ENCODE measurements around the gene SLC35B2. TPM values are rescaled to one million over a fixed set of nuclear protein-coding genes. Genes with fewer than 3 reads are reported as not detected.

The SLC35B2 gene
- total and polyA plus RNA-seq, 2 donors (not counting 1 experiment from before 2014, with no cell fraction given), result 88.4 to 89.4 TPM

DNA sequence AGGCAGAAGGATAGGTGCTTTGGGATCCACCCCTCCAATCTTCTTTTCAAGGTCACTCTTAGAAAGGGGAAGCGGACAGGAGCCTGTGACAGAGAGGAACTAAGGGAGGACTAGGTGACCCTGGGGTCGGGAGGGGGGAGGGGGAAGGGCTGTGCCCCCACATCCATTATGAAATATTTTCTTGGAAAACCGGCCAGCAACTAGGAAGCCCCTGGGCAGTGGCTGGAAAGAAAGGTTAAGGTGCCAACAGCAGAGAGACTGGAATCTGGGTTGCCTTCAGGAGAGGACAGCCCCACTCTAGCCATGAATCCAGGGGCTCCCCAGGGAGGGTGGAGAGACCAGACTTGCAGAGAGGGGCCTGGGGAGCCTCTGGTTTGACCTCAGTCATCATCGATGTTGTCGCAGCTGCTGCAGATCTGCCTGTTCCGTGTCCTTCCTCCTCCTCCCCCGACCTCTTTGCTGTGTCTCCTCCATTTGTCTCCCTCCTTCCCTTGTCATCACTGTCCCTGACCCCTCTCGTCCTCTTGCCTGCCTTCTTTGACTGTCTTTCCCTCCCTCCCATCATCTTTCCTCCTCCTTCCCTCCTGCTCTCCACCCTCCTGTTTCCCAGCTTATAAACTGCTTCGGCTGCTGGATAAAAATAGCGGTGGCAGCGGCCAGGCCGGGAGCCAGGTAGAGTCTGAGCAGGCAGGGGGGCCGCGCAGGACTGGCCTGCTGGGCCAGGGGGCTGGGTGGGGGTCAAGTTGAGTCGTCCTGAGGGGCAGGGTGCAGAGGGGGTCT lies 30.8 kb downstream of the SLC35B2 start:
- TF ChIP-seq EZH2 (IDR thresholded peaks at IDR 0.05; ENCODE audit: low read length, missing control alignments), result no peak
- TF ChIP-seq, protein P1, sequence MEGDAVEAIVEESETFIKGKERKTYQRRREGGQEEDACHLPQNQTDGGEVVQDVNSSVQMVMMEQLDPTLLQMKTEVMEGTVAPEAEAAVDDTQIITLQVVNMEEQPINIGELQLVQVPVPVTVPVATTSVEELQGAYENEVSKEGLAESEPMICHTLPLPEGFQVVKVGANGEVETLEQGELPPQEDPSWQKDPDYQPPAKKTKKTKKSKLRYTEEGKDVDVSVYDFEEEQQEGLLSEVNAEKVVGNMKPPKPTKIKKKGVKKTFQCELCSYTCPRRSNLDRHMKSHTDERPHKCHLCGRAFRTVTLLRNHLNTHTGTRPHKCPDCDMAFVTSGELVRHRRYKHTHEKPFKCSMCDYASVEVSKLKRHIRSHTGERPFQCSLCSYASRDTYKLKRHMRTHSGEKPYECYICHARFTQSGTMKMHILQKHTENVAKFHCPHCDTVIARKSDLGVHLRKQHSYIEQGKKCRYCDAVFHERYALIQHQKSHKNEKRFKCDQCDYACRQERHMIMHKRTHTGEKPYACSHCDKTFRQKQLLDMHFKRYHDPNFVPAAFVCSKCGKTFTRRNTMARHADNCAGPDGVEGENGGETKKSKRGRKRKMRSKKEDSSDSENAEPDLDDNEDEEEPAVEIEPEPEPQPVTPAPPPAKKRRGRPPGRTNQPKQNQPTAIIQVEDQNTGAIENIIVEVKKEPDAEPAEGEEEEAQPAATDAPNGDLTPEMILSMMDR (conservative IDR thresholded peaks at IDR 0.05 in 1 of 2, IDR thresholded peaks at IDR 0.05 in 1 of 2; ENCODE audit: low read depth in 1 of 2, low read length in 2 of 2), result no peak
- H3K36me3 ChIP-seq (ENCODE audit: control insufficient read depth, insufficient read depth, low read length), result peaks cover 2% of the 10 kb centered on the region
- H3K4me2 ChIP-seq (ENCODE audit: extremely low read depth, insufficient read depth, low read length), result peak overlapping the region; percentile 25
- no peak for DNase-seq (ENCODE audit: low read depth in 2 of 2)
- no peak overlapping the region for H3K27ac ChIP-seq (ENCODE audit: insufficient read depth, low read length)
- no peaks in the 10 kb centered on the region for H4K20me1 ChIP-seq (ENCODE audit: control insufficient read depth, extremely low read depth, insufficient read depth, low read length)
- H2AFZ ChIP-seq (ENCODE audit: low read length), result peak overlapping the region; percentile 64
- no peak overlapping the region for H3K9ac ChIP-seq (ENCODE audit: insufficient read depth, low read length)
- no peaks in the 10 kb centered on the region for H3K27me3 ChIP-seq (ENCODE audit: control insufficient read depth, insufficient read depth, low read length)
- H3K4me1 ChIP-seq (ENCODE audit: control insufficient read depth, extremely low read depth, insufficient read depth, low read length), result peaks cover 16% of the 10 kb centered on the region
- H3K79me2 ChIP-seq (ENCODE audit: control insufficient read depth, insufficient read depth, low read length), result peaks cover 4% of the 10 kb centered on the region
- no peak overlapping the region for H3K4me3 ChIP-seq (replicated peaks in 1 of 4; ENCODE audit: control extremely low read depth in 1 of 4, insufficient read depth in 1 of 4, low read depth in 3 of 4, low read length in 4 of 4)
- no peaks in the 10 kb centered on the region for H3K9me3 ChIP-seq (ENCODE audit: control insufficient read depth, insufficient read depth, low read depth, low read length)

DNA sequence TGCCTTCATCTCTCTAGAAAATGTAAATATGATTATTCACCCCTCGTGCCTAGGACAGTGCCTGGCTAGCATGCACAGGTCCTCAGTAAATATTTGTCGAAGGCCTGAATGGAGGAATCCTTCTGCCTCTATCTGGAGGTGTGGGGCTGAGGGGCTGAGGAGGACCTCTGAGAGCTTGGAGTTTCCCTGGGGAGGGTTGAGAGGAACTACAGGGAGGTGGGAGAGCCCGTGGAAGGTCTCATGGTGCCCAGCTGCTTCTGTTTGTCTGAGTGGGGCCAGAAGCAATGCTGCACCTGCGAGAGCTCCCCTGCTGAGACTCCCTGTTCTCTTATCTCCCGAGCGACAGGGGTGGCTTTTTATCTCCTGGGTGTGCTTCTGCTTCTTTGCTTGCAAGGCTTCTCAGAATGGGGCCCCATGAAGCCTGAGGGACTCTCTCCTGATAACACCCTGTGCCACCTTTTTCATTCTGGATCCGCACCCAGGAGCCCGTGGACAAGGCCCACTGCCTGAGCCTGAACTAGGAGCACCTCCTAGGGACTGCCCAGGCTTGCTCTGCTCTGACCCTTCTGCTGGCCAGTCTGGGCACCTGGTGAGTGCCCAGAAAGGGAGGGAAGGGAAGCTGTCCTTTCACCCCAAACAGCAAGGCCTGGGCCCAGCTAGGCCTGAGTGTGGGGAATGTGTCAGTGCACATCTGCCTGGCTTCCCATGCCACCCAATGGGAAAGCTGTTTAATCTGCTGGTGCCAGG lies 31.6 kb downstream of the SLC35B2 start:
- no peaks in the 10 kb centered on the region for H4K20me1 ChIP-seq (ENCODE audit: control insufficient read depth, extremely low read depth, insufficient read depth, low read length)
- no peak overlapping the region for H2AFZ ChIP-seq (ENCODE audit: low read length)
- H3K4me1 ChIP-seq (ENCODE audit: control insufficient read depth, extremely low read depth, insufficient read depth, low read length), result peaks cover 21% of the 10 kb centered on the region
- no peak overlapping the region for H3K4me3 ChIP-seq (replicated peaks in 1 of 4; ENCODE audit: control extremely low read depth in 1 of 4, insufficient read depth in 1 of 4, low read depth in 3 of 4, low read length in 4 of 4)
- TF ChIP-seq EZH2 (IDR thresholded peaks at IDR 0.05; ENCODE audit: low read length, missing control alignments), result no peak
- TF ChIP-seq, protein P1 (conservative IDR thresholded peaks at IDR 0.05 in 1 of 2, IDR thresholded peaks at IDR 0.05 in 1 of 2; ENCODE audit: low read depth in 1 of 2, low read length in 2 of 2), result no peak
- H3K4me2 ChIP-seq (ENCODE audit: extremely low read depth, insufficient read depth, low read length), result no peak overlapping the region
- H3K9me3 ChIP-seq (ENCODE audit: control insufficient read depth, insufficient read depth, low read depth, low read length), result no peaks in the 10 kb centered on the region
- H3K27ac ChIP-seq (ENCODE audit: insufficient read depth, low read length), result no peak overlapping the region
- no peaks in the 10 kb centered on the region for H3K27me3 ChIP-seq (ENCODE audit: control insufficient read depth, insufficient read depth, low read length)
- peaks cover 2% of the 10 kb centered on the region for H3K36me3 ChIP-seq (ENCODE audit: control insufficient read depth, insufficient read depth, low read length)
- no peak overlapping the region for H3K9ac ChIP-seq (ENCODE audit: insufficient read depth, low read length)
- peaks cover 4% of the 10 kb centered on the region for H3K79me2 ChIP-seq (ENCODE audit: control insufficient read depth, insufficient read depth, low read length)
- DNase-seq (ENCODE audit: low read depth in 2 of 2), result no peak

DNA sequence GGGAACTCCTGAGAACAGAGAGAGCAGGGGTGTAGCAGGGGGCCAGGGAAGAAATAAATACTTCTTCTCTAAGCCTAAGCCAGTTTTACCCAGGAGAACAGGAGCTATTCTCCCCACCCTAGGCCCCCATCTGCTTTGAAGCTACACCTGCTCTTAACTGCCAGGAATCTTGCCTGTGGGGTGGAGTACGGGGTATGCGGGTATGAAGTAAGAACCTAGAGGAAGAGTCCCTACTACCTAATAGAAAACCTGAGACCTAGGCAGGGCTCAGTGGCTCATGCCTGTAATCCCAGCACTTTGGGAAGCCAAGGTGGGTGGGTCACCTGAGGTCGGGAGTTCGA lies 32.4 kb downstream of the SLC35B2 start:
- Histone ChIP-seq H4K20me1 (ENCODE audit: control insufficient read depth, extremely low read depth, insufficient read depth, low read length) (no peaks in the 10 kb centered on the region), H3K4me1 (ENCODE audit: control insufficient read depth, extremely low read depth, insufficient read depth, low read length) (peaks cover 21% of the 10 kb centered on the region), H3K27ac (ENCODE audit: insufficient read depth, low read length) (no peak overlapping the region), H3K4me3 (replicated peaks in 1 of 4; ENCODE audit: control extremely low read depth in 1 of 4, insufficient read depth in 1 of 4, low read depth in 3 of 4, low read length in 4 of 4) (no peak overlapping the region), H3K36me3 (ENCODE audit: control insufficient read depth, insufficient read depth, low read length) (peaks cover 2% of the 10 kb centered on the region), H3K9ac (ENCODE audit: insufficient read depth, low read length) (no peak overlapping the region), H3K4me2 (ENCODE audit: extremely low read depth, insufficient read depth, low read length) (no peak overlapping the region), H2AFZ (ENCODE audit: low read length) (no peak overlapping the region), H3K79me2 (ENCODE audit: control insufficient read depth, insufficient read depth, low read length) (peaks cover 4% of the 10 kb centered on the region), H3K9me3 (ENCODE audit: control insufficient read depth, insufficient read depth, low read depth, low read length) (no peaks in the 10 kb centered on the region), H3K27me3 (ENCODE audit: control insufficient read depth, insufficient read depth, low read length) (no peaks in the 10 kb centered on the region)
- DNase-seq (ENCODE audit: low read depth in 2 of 2), result no peak
- TF ChIP-seq EZH2 (IDR thresholded peaks at IDR 0.05; ENCODE audit: low read length, missing control alignments), result no peak
- TF ChIP-seq, protein P1 (conservative IDR thresholded peaks at IDR 0.05 in 1 of 2, IDR thresholded peaks at IDR 0.05 in 1 of 2; ENCODE audit: low read depth in 1 of 2, low read length in 2 of 2), result no peak
